Caco-2 (cell line): ENCODE results near the gene CYP46A1. TPM values are rescaled to one million over a fixed set of nuclear protein-coding genes. Genes with fewer than 3 reads are reported as not detected.

ENCODE experiments used
- BruUV-seq: library from RNA; stranded (reverse); fragments of 400-500 nt; replicated peaks from 2 replicates; lab custom pipeline; 2021; lab: Mats Ljungman, UMichigan
- CTCF ChIA-PET: fragments of 300-600 bp; sonication (Branson Sonifier 250); formaldehyde crosslinking; loops from one replicate; lab custom pipeline; 2022; ENCODE audit warnings: antibody characterized with exemption; lab: Charles Lee
- POLR2A ChIA-PET: fragments of 300-600 bp; sonication (Branson Sonifier 250); formaldehyde crosslinking; loops from one replicate; lab custom pipeline; 2022; ENCODE audit warnings: antibody characterized with exemption; lab: Charles Lee
- DNase-seq, 2 experiments: peaks; one replicate each; pipeline versions ENCODE4 v3.0.0 to v3.0.0-alpha.2; 2020 to 2022
- H3K27me3 ChIP-seq: replicated peaks from 2 replicates; pipeline ENCODE4 v1.6.0; 2011; ENCODE audit warnings: low read length; ENCODE audit not compliant: control insufficient read depth, insufficient read depth
- H3K36me3 ChIP-seq: 2 replicates; pipeline ENCODE4 v1.5.1; 2011; ENCODE audit warnings: low read length; ENCODE audit not compliant: control insufficient read depth, insufficient read depth
- H3K4me1 ChIP-seq: fragments of 250-450 bp; sonication (Bioruptor Pico); 2 replicates; pipeline ENCODE4 v1.5.1; 2020; ENCODE audit warnings: mild to moderate bottlenecking
- H3K4me3 ChIP-seq: 2 replicates; pipeline ENCODE4 v1.5.1; 2011; ENCODE audit warnings: low read depth, mild to moderate bottlenecking, control low read depth, low read length
- H3K9me3 ChIP-seq: fragments of 250-450 bp; sonication (Bioruptor Pico); 2 replicates; pipeline ENCODE4 v1.5.1; 2020; ENCODE audit warnings: mild to moderate bottlenecking, moderate library complexity
- H3K27ac Mint-ChIP-seq: one replicate; pipeline ENCODE4 v1.8.0; 2022; ENCODE audit warnings: mixed read lengths; ENCODE audit not compliant: unreplicated experiment
- H3K27me3 Mint-ChIP-seq: one replicate; pipeline ENCODE4 v1.8.0; 2022; ENCODE audit warnings: mixed read lengths; ENCODE audit not compliant: insufficient read depth, unreplicated experiment
- H3K36me3 Mint-ChIP-seq: one replicate; pipeline ENCODE4 v1.8.0; 2022; ENCODE audit warnings: mild to moderate bottlenecking, mixed read lengths; ENCODE audit not compliant: insufficient read depth, unreplicated experiment
- H3K4me1 Mint-ChIP-seq: one replicate; pipeline ENCODE4 v1.8.0; 2022; ENCODE audit warnings: low read depth, mixed read lengths; ENCODE audit not compliant: unreplicated experiment
- H3K4me3 Mint-ChIP-seq: one replicate; pipeline ENCODE4 v1.8.0; 2022; ENCODE audit warnings: mild to moderate bottlenecking, moderate library complexity, mixed read lengths; ENCODE audit not compliant: unreplicated experiment
- H3K9me3 Mint-ChIP-seq: one replicate; pipeline ENCODE4 v1.8.0; 2022; ENCODE audit warnings: mixed read lengths; ENCODE audit not compliant: unreplicated experiment
- CTCF ChIP-seq, 2 experiments: fragments of 200-600 bp in 1 of 2; IDR thresholded peaks; 1 replicate in 1 of 2; 2 replicates in 1 of 2; pipeline versions ENCODE4 v1.5.1 to v1.8.0; 2011 to 2022; ENCODE audit warnings: antibody characterized with exemption in 1 of 2, control low read depth in 1 of 2, inconsistent platforms in 1 of 2, low read depth in 1 of 2, low read length in 1 of 2, mild to moderate bottlenecking in 1 of 2, moderate library complexity in 1 of 2; ENCODE audit not compliant: insufficient read depth in 1 of 2, severe bottlenecking in 1 of 2, unreplicated experiment in 1 of 2
- intact Hi-C: fragments of 100-400 bp; cut with micrococcal nuclease; formaldehyde crosslinking; loops from one replicate; pipeline ENCODE4 v1.10.0; 2022; ENCODE audit not compliant: unreplicated experiment
- total RNA-seq: library from RNA; stranded (reverse); gene quantifications from 2 replicates; pipeline ENCODE4 v1.2.3, GENCODE V29; 2022

Gene CYP46A1
- total RNA-seq, 1 experiment from 2014 or later: 0.09 TPM

- H3K4me1 ChIP-seq: no peaks in the 10 kb centered on the region
- Mint-ChIP-seq H3K27ac (no peak overlapping the region), H3K9me3 (peaks cover 20% of the 10 kb centered on the region), H3K36me3 (no peaks in the 10 kb centered on the region), H3K4me3 (no peak overlapping the region), H3K4me1 (peaks cover 7% of the 10 kb centered on the region), H3K27me3 (peaks cover 3% of the 10 kb centered on the region)
- POLR2A ChIA-PET: no interaction called here
- peaks cover 10% of the 10 kb centered on the region for H3K9me3 ChIP-seq
- BruUV-seq: no TSS peak
- no peak for TF ChIP-seq CTCF (IDR thresholded peaks at IDR 0.05; ENCODE audit: insufficient read depth in 1 of 2, low read depth in 1 of 2, low read length in 1 of 2, severe bottlenecking in 1 of 2, unreplicated experiment in 1 of 2)
- no peak for DNase-seq
- CTCF ChIA-PET: no interaction called here
- no peak overlapping the region for H3K4me3 ChIP-seq
- intact Hi-C loops: no loop called here
- no peaks in the 10 kb centered on the region for H3K27me3 ChIP-seq
- H3K36me3 ChIP-seq: no peaks in the 10 kb centered on the region
These were observed 14.5 kb downstream of the CYP46A1 start for GRCh38 chr14:99698642-99699041.

DNA sequence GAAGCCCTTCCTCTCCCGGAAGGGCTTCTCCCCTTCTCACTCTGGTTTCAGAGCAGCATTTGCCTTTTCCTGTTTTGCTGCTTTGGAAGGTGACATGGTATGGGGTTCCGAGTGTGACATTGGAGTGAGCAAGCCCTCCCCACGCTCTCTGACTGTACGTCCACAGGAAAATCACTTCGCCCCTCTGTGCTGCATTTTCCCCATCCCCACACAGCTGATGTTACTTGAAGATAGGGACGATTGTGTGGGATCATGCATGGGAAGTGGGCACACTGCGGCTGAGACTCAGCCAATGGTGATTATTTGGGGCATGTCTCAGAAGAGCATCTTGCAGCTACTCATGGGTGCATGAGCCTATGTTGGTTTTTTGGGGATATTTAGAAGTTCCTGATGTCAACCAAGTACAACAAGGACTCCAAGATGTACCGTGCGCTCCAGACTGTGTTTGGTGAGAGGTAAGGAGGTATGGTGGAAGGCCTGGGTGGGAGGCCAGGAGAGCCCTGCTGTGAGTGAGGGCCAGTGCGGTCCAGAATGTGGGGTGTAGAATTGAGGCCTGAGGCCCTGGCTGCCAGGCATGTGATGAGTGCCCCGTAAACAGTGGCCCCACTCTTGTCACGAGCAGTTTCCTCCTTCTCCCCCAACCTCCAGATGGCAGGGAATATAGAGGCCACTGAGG, 15.1 kb downstream of the CYP46A1 start:
- peaks cover 16% of the 10 kb centered on the region for H3K9me3 ChIP-seq
- H3K27me3 ChIP-seq: no peaks in the 10 kb centered on the region
- BruUV-seq: no TSS peak
- H3K36me3 ChIP-seq: no peaks in the 10 kb centered on the region
- Mint-ChIP-seq H3K4me1 (peaks cover 7% of the 10 kb centered on the region), H3K36me3 (no peaks in the 10 kb centered on the region), H3K27ac (no peak overlapping the region), H3K27me3 (peaks cover 3% of the 10 kb centered on the region), H3K4me3 (no peak overlapping the region), H3K9me3 (peaks cover 24% of the 10 kb centered on the region)
- no peaks in the 10 kb centered on the region for H3K4me1 ChIP-seq
- CTCF ChIA-PET: no interaction called here
- intact Hi-C loops: no loop called here
- no peak for DNase-seq
- POLR2A ChIA-PET: no interaction called here
- TF ChIP-seq CTCF (IDR thresholded peaks at IDR 0.05; ENCODE audit: insufficient read depth in 1 of 2, low read depth in 1 of 2, low read length in 1 of 2, severe bottlenecking in 1 of 2, unreplicated experiment in 1 of 2): no peak
- H3K4me3 ChIP-seq: no peak overlapping the region

DNA sequence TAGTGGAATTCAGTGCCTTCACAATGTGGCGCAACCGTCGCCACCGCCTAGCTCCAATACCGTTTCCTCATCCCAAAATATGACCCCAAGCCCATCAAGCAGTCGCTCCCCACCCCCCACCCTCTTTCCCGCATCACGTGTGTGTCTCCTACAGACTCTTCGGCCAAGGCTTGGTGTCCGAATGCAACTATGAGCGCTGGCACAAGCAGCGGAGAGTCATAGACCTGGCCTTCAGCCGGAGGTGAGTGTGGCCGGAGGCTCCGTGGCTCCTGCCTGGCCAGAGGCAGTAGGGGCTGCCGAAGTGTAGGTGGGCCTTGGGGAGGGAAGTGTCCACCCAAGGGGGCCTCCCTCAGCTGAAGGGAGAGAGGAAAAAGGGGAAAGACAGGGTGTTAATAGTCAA, 15.8 kb downstream of the CYP46A1 start:
- H3K36me3 ChIP-seq: no peaks in the 10 kb centered on the region
- Mint-ChIP-seq H3K27ac (no peak overlapping the region), H3K36me3 (no peaks in the 10 kb centered on the region), H3K9me3 (peaks cover 30% of the 10 kb centered on the region), H3K4me3 (no peak overlapping the region), H3K4me1 (peaks cover 7% of the 10 kb centered on the region), H3K27me3 (no peaks in the 10 kb centered on the region)
- CTCF ChIA-PET: no interaction called here
- intact Hi-C loops: no loop called here
- no peak for DNase-seq
- POLR2A ChIA-PET: no interaction called here
- no TSS peak for BruUV-seq
- no peak for TF ChIP-seq CTCF (IDR thresholded peaks at IDR 0.05; ENCODE audit: insufficient read depth in 1 of 2, low read depth in 1 of 2, low read length in 1 of 2, severe bottlenecking in 1 of 2, unreplicated experiment in 1 of 2)
- peaks cover 17% of the 10 kb centered on the region for H3K9me3 ChIP-seq
- no peaks in the 10 kb centered on the region for H3K4me1 ChIP-seq
- H3K27me3 ChIP-seq: no peaks in the 10 kb centered on the region
- H3K4me3 ChIP-seq: no peak overlapping the region
